SW480 (cell line): Measurements from ENCODE around the gene ZNF836.
"Not testable (repeated sequence)": the region's sequence is repeated elsewhere in the genome, so short reads cannot be mapped to it uniquely, and the experiment has no call there.

Experiments used
- DNase-seq: peaks from one replicate; pipeline ENCODE4 v3.0.0-alpha.2; 2016; ENCODE audit warnings: low spot score

ZNF836 gene

DNA sequence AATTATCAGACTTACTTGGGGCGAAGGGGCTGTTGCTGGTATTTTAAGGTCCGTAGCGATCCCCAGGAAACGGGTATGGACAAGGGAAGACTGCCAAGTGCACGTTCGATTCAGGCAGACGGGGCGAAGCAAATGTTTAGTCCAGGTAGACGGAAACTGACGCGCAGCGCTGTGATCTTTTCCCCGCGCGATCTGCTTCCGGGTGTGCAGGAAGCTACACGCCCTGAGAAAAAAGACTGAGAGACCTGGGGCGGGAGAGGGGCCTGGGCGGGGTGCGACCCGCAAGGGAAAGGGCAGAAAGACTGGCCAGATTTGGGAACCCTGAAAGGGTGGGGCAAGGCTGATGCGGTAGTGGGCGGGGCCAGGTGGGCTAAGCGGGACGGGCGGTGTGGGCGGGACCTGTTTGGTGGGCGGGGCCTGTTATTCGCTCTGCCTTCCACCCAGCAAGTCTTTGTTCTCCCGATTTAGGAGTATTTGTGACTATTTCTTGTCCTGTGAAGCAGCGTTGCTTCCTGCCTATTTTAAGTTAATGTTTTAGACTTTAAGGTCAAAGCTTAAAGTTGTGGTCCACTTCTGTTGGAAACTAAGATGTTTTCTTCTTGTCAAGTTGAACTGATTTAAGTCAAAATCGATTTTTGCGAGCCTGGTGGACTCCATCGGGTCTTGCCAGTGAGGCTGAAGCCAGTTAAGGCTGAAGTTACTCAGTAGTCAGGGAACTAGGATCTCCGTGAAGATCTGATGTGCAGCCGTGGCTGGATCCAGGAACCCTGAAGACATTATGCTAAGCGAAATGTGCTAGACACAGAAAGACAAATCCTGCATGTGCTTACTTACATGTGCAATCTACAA lies at the start of gene ZNF836:
Gene ZNF836, minus strand, starts transcription at position 301 of the 849 bp plus-strand sequence. CDS start 3,549 bp downstream, outside the sequence.
- DNase-seq: peak; percentile 73

DNA sequence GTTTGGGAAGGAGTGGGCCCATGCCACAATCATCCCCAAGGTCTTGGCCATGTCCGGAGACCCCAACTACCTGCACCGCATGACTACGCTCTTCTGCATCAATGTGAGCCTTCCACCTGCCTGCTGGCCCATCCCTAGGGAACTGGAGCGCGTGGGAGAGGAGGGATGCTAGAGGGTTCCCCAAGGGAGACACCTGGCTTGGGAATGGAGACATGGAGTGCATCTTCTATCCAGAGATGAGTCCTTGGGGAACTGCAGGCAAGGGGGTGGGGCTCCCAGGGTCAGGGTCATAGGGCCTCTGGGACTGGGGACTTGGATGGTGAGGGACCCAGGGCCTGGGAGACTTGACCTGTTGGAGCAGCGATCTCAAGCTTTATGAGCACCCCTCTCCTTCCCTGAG lies 49.6 kb upstream of the ZNF836 start:
- no peak for DNase-seq

DNA sequence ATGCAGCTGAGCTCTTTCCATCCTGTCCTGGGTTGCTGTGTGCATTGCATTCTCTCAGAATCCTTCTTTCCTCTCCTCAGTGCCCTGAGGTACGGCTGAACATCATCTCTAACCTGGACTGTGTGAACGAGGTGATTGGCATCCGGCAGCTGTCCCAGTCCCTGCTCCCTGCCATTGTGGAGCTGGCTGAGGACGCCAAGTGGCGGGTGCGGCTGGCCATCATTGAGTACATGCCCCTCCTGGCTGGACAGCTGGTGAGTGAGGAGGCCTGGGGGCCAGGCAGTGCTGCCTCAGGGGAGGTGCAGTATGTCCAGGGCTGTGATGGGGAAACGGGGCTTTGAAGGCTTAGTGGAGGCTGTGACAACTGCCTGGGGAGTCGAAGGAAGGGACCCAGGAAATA lies 48.2 kb upstream of the ZNF836 start:
- DNase-seq: no peak

DNA sequence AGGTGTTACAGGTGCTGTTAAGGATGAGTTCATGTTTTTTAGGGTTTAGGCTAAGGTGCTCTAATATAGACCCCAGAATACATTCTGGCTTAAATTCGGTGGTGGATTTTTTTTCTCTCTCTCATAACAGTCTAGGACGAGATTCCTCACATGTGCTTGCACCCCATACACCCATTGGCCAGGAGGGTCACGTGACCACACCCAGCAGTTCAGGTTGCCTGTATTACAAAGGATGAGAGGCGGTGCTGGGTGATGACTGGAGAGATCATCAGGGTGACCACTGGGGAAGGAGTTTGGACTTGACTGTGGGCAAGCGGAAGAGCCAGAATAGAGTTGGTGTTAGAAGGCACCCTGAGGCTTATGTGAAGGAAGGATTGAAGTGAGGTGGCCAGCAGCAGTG lies 46.2 kb upstream of the ZNF836 start:
- no peak for DNase-seq

DNA sequence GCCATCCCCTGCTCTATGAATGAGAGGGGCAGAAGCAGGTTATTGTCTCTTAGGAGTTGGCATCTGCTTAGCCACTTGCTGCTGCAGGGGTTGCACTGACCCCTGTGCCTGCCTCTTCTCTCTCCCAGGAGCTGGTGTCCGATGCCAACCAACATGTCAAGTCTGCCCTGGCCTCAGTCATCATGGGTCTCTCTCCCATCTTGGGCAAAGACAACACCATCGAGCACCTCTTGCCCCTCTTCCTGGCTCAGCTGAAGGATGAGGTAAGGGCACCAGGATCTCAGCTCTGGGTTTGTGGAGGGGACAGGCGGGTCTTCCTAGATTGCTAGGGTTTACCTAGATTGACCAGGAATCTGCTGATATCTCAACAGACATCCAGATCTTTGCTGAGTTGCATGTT lies 45.0 kb upstream of the ZNF836 start:
- DNase-seq: no peak

DNA sequence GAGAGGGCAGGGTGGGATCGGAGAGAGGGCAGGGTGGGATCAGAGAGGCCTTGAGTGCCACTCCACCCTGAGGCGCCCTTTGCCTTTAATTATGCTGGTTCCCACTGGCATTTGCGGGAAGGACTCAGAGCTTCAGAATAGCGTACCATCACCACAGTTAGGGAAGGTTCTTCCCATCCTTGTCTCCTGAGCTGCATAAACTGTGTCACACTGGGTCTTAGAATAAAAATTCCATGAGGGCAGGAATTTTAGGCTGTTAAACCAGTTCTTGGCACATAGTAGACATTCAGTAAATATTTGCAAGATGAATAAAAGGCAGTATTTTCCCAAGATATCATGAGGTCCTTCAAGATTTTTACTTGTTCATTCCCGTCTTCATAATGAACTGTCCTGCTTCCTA lies 42.8 kb upstream of the ZNF836 start:
- DNase-seq: no peak

DNA sequence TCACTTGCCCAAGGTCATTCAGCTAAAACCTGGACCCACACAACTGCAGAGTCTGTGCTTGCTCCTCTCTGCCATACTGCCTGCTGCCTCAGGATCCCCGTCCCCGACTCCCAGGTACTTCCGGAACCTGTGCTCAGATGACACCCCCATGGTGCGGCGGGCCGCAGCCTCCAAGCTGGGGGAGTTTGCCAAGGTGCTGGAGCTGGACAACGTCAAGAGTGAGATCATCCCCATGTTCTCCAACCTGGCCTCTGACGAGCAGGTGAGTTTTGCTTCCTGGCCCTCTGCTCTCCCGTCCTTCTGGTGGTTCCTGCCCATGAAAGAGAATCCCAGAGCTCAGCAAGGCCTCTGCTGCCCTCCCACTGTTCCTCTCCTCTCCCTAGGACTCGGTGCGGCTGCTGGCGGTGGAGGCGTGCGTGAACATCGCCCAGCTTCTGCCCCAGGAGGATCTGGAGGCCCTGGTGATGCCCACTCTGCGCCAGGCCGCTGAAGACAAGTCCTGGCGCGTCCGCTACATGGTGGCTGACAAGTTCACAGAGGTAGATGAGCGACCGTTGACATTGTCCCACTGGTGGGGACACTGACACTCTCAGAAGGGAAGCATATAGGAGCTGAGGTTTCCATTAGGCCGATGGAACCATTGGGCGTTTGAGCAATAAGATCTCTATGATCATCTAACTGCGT lies 41.3 kb upstream of the ZNF836 start:
- no peak for DNase-seq

DNA sequence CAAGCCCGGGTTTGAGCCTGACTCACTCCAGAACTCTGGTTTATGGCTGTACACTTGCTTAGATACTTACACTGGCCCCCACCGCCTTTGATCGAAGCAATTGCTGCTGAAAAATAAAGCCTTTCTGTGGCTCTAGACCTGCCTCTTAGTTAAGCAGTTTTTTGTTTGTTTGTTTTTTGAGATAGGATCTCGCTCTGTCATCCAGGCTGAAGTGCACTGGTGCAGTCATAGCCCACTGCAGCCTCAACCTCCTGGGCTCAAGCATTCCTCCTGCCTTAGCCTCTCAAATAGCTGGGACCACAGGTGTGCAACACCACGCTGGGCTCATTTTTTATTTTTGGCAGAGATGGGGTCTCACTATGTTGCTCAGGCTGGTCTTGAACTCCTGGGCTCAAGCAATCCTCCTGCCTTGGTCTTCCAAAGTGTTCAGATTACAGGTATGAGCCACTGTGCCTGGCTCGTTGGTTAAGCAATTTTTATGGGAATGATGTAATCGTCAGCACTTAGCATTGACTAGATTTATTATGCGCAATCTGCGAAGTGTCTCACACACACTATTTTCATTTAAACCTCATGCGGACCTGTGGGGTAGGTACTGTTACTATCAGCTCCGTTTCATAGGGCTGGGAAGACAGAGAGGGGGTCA lies 40.6 kb upstream of the ZNF836 start:
- DNase-seq: no peak

DNA sequence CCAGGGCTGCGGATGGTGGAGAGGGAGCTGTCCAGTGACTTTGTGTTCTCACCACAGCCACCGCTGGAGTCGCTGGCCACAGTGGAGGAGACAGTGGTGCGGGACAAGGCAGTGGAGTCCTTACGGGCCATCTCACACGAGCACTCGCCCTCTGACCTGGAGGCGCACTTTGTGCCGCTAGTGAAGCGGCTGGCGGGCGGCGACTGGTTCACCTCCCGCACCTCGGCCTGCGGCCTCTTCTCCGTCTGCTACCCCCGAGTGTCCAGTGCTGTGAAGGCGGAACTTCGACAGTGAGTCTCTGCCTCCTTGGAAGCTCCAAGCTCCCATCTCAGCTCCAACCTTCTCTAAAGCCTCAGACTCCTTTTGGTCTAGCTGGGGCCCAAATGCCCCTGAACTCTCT lies 39.8 kb upstream of the ZNF836 start:
- no peak for DNase-seq

DNA sequence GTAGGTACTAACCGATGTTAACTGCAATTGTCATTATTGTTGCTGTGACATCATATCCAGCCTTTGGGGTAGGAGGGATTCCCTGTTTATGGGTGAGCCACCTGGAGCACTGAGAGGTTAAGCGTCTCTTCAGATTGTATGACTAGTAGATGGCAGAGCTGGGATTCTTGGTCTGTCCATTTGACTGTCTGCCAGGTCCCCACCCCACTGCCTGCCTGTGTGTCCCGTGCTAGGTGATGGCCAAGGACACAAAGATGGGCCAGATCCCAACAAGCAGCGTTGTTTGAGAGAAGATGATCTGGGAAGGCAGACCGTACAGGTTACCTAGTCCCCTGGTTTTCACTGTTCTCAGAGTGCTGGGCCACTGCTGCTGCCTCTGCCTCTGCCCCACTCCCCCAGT lies 35.1 kb upstream of the ZNF836 start:
- no peak for DNase-seq

DNA sequence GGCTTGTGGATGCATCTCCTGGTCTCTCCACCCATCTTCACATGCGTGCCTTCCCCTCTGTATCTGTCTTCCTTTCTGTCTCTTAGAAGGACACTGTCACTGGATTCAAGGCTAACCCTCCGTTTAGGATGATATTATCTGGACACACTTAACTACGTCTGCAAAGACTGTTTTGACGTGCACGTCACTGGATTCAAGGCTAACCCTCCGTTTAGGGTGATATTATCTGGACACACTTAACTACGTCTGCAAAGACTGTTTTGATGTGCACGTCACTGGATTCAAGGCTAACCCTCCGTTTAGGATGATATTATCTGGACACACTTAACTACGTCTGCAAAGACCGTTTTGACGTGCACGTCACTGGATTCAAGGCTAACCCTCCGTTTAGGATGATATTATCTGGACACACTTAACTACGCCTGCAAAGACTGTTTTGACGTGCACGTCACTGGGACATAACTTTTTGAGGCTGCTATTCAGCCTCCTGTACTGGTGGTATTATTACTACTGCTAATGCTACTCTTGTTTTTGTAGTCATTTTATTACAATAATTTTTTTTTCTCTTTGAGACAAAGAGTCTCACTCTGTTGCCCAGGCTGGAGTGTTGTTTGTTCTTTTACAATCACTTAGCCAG lies 29.5 kb upstream of the ZNF836 start:
- DNase-seq: not testable (repeated sequence)

DNA sequence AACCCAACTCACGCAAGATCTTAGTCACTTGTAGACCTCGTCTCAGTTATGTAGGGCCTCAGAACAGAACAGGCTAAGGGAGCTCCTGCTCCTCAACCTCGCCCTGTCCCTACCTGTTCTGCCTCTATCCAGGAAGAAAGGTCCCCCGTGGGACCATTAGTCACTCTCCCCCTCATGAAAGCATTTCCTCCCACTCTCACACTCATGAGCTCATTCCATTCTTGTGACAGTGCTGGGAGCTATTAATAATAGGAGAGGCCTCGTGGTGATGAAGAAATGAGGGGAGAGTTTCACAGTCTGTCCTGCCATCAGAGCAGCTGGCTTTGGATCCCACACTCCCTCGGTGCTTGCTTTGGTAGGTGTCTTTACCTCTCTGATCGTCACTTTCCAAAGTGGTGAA lies 28.6 kb upstream of the ZNF836 start:
- no peak for DNase-seq

DNA sequence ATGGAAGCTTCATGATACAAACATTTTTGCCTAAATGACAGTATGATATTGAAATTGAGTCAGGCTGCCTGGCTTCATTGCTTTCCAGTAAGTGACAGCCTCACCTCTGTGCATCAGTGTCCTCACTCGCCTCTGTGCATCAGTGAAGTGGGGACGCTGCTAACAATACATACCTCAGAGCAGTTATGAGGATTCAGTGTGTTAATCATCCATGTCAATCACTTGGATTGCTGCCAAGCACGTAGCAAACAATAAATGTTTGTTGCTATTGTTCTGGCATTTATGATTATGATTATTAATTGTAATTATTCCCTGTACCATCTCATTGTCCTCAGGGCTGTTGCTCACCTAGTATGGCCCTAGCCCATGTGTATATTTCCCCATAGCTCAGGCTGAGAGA lies 27.3 kb upstream of the ZNF836 start:
- DNase-seq: no peak

DNA sequence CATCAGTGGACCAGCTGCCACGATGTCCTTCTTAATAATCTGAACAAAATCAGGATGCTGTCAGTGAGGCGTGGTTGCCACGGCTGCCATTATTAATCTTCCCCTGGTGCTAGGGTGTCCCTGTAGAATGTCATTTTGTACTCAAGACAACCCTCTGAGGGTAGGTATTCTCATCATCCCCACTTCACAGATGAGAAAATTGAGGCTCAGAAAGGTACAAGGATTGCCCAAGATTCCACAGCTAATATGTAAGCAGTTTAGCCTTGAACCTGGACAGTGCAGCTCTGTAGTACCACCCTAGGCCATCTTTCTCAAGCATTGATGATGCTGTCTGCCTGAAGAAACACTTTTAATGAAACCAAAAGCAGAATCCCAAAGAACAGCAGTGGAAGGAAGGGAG lies 26.5 kb upstream of the ZNF836 start:
- no peak for DNase-seq

DNA sequence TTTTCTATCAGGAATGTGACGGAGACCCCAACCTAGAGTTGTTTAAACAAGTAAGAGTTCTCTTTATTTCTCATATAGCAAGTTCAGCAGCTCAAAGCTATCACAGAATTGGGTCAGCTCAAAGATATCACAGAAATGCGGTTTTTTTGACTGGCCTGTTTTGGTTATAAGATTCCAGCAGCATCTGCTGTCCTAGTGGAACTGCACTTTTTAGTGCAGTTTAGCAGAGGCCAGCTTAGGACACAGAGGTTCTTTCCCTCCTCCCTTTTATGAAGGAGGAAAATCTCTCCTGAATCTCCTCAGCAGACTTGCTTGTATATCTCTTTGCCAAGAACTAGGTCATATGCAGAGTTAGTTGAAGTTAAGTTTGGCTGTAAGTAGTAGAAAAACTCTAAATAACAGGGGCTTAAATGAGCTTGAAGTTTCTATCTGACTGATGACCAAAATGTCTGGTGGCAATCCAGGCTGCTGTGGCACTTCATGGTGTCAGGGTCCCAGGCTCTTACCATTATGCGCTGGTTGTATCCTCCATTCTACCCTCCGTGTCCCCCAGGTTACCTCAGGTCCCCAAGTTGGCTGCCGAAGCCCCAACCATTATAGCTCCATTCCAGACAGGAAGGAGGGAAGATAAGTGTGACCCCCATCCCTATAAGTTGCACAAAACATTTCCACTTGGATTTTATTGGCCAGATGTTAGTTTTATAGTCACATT lies 25.0 kb upstream of the ZNF836 start:
- DNase-seq: no peak

DNA sequence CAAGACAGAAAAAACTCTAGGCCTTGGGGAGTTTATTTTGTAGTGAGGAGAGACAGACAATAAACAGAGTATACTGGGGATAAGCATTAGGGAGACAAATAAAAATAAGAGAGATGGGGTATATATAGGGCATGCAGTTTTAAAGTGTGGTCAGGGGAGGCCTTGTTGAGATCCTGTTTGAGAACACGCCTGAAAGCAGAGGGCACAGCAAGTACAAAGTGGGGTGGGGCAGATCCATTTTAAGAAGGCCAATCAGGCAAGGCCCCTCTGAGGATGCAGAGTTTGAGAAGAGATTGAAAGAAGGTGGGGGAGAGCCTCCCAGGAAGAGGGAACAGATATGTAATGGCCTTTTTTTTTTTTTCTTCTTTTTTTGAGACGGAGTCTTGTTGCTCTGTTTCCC lies 20.5 kb upstream of the ZNF836 start:
- no peak for DNase-seq

DNA sequence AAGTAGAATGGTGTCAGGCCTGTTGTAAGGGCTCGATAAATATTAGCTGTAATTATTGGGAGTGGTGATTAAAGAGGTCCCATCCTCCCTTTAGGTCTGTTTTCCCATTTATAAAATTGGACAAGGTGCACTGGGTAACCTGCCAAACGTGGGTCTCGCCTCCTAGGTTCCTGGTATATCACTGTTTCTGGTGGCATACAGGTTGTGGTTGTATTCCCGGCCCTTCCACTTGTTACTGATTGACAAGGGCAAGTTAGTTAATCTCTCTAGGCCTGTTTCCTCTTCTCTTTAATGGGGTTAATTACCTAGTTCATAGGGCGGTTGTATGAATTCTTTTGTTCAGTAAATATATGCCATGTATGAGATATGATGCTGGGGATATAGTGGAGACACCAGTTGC lies 20.0 kb upstream of the ZNF836 start:
- no peak for DNase-seq

DNA sequence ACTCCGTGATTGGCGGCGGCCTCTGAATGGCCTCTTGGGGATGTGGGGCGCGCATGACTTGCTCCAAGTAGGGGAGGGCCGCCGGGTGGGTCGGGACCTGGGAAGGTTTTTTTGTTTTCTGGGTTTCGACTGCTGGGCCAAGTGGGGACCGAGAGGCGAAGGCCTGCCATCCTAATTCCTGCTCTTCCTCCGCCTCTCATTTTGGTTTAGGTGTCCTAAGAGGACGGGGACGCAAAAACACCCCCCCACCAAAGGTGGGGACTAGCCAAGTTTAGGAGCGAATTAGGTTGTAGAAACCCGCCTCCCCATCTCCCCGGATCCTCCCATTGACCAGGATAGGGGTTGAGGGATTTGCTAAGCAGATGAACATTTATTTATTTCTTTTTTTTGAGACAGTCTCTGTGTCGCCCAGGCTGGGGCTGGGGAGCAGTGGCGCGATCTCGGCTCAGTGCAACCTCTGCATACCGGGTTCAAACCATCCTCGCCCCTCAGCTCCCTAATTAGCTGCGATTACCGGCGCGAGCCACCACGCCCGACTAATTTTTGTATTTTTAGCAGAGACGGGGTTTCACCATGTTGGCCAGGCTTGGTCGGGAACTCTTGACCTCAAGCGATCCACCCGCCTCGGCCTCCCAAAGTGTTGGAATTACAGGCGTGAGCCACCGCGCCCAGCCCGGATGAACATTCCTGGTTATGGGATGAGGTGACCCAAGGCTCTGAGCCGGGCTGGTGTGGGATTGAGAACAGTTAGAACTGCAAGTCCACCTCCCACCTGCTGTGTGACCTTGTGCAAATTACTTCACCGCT lies 19.3 kb upstream of the ZNF836 start:
- DNase-seq: peak; percentile 41

DNA sequence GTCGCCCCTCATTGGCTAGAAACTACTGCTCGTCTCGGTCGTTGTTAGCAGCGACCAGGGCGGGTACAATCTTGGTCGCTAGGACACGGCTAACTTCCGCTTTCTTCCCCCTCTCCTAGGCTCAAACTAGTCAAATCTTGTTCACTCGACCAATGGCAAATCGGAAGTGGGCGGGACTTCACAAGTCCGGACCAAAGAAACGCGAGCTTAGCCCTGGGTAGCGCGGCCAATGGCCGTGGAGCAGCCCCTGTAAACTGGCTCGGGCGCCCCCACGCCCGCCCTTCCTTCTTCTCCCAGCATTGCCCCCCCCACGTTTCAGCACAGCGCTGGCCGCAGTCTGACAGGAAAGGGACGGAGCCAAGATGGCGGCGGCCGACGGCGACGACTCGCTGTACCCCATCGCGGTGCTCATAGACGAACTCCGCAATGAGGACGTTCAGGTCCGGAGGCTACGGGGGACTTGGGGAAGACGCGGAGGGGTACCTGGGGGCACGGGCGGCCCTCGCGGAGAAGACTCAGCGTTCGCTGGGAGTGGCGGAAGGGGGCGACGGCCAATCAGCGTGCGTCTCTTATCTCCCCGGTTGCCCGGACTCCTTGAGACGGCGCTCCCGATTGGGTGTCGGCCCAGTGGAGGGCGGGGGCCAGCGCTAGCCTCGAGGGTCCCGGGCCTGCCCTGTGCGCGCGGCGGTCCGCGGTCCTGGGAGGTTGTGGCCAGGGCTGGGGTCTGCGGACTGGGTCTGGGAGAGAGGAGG lies 18.5 kb upstream of the ZNF836 start, which contains the start of gene PPP2R1A:
Gene PPP2R1A, plus strand, starts transcription at position 318 of the 752 bp plus-strand sequence. Its CDS starts 45 bp downstream, at position 363.
- DNase-seq: peak; percentile 100
